GOT3 (cell line): ENCODE results near the gene GPR150.

ENCODE experiments used
- DNase-seq: peaks from one replicate; lab custom pipeline; 2025; ENCODE audit warnings: mixed read lengths; lab: John Stamatoyannopoulos, UW

The GPR150 gene

GRCh38 chr5:95620030-95620869, at the start of gene GPR150:
Gene GPR150, plus strand, starts transcription at chr5:95620087. Its CDS starts 189 bp downstream, at chr5:95620276.
- DNase-seq: no peak

GRCh38 chr5:95572016-95572415, 47.9 kb upstream of the GPR150 start:
- no peak for DNase-seq

GRCh38 chr5:95581576-95581975, 38.3 kb upstream of the GPR150 start:
- no peak for DNase-seq

DNA sequence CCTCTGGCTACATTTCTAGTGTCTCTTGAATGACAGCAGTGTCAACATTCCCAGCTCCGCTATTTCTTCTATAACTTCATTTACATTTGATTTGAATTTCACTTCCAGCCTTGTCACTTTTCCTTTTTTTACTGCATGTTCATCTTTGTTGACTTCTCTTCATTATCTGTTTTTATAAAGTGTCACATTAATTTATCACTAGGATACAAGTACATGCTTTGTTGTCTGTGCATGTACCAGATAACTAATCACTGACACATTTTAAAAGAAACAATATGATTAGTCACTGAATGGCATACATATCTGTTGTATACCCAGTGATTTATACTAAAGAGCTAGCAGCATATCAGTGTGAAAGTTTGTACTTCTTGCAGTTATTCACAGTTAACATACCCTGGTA, 35.9 kb upstream of the GPR150 start:
- no peak for DNase-seq

DNA sequence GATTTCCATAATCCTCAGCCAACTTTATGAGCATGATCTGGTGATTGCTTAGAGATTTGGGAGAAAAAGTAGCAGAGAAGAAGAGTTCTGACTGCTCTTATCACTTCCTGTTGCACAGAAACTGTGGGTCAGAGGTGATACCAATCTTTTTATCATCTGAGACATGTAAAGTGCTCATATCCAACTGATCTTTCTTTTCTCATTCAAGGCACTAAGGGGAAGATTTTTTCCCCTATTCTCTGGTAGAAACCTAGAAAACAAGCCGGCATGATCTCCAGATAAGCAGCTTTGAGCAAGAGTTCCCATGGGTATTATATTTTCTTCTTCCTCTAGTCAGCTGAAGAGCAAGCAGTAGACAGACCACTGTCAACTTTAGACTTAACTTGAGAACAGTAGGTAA, 29.0 kb upstream of the GPR150 start:
- no peak for DNase-seq

- no peak for DNase-seq
Measured at GRCh38 chr5:95591490-95591901, 28.4 kb upstream of the GPR150 start.

GRCh38 chr5:95595289-95595931, 24.5 kb upstream of the GPR150 start:
- DNase-seq: no peak

- DNase-seq: no peak
Measured at GRCh38 chr5:95599252-95599651, 20.6 kb upstream of the GPR150 start.

DNA sequence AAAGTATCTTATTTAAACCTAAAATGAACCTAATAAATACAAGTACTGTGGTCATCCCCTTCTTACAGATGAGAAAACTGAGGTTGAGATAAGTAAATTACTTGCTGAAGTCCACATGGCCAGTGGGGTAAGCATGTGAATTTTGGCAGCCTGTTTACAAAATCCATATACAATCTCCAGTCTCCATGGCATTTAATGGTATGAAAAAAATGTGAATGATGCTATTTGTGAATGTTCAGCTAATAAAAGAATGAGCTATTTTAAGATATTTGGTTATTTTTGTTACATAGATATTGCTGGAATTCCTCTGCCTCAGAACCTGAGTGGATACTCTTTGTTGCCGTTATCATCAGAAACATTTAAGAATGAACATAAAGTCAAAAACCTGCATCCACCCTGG, 19.3 kb upstream of the GPR150 start:
- no peak for DNase-seq

- no peak for DNase-seq
Measured at GRCh38 chr5:95605786-95606185, 14.1 kb upstream of the GPR150 start.

GRCh38 chr5:95606419-95606818, 13.5 kb upstream of the GPR150 start:
- DNase-seq: no peak

DNA sequence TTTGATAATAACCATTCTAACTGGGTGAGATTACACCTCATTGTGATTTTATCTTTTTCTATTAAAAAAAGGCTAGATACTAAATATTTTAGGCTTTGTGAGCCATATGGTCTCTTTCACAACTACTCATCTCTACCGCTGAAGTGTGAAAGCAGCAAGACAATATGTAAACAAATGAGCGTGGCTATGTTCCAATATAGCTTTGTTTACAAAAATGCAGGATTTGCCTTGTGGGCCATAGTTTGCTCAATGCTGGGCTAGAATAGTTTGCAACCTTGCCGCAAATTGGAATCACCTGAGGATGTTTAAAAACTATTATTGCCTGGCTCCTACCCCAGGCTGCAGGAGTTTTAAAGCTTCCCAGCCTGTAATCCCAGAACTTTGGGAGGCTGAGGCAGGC, 10.2 kb upstream of the GPR150 start:
- no peak for DNase-seq

- DNase-seq: no peak
Measured at GRCh38 chr5:95610546-95610945, 9.3 kb upstream of the GPR150 start.

DNA sequence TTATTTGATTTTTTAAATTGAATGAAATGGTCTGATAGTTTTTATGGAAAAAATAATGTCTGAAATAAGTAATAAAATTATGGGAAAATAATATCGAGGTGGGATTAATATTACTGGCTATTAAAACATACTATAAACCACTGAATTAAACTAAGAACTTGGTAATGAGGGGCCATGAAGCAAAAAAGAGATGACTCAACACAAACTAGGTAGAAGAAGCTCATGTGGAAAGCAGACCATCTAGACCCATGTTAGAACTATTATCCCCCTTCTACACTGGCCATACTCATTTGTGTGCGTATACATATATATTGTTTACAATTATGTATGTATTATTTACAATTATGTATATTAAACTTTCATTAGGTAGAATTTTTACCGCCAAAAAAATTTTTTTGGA, 8.5 kb upstream of the GPR150 start:
- DNase-seq: no peak

DNA sequence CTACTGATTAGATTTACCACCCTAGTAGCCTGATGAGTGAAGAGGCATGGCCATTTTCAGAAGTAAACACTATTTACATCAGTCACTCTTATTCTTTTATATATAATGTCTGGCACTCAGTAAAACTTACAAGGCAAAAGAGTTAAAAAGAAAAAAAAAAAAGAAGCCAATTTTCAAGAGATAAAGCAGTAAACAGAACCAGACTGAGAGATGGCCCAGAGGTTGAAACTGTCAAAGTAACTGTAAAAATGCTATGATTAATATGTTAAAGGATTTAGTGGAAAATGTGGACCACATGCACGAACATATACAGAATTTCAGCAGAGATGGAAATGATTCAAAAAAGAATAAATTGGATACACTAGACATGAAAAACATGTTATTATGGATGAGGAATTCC, 6.4 kb upstream of the GPR150 start:
- DNase-seq: no peak

DNA sequence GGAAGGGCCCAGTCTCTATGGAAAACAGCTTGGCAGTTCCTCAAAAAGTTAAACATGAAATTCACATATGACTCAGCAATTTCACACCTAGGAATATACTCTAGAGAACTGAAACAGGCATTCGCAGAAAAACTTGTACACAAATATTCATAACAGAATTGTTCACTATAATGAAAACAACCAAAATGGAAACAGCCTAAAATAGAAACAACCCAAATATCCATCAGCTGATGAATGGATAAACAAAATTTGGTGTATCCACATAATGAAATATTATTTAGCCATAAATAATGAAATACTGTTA, 4.8 kb upstream of the GPR150 start:
- no peak for DNase-seq

GRCh38 chr5:95617057-95617456, 2.8 kb upstream of the GPR150 start:
- no peak for DNase-seq

GRCh38 chr5:95619096-95619495, 791 bp upstream of the GPR150 start:
- DNase-seq: no peak

GRCh38 chr5:95619514-95620029, 315 bp upstream of the GPR150 start:
- no peak for DNase-seq

GRCh38 chr5:95620870-95621838, 1.3 kb downstream of the GPR150 start:
- DNase-seq: no peak

- DNase-seq: no peak
Measured at GRCh38 chr5:95621839-95622629, 2.1 kb downstream of the GPR150 start.

- no peak for DNase-seq
Measured at GRCh38 chr5:95623706-95624105, 3.8 kb downstream of the GPR150 start.
